SU-DHL-6 (cell line): ENCODE results near the gene GCNT4.

Experiments used
- CTCF ChIP-seq: fragments of 200-600 bp; sonication (generic); IDR thresholded peaks from one replicate; pipeline ENCODE4 v1.5.1; 2017; ENCODE audit warnings: antibody characterized with exemption, mild to moderate bottlenecking, low read length, moderate library complexity; ENCODE audit not compliant: insufficient read depth, poor library complexity, severe bottlenecking
- EZH2phosphoT487 ChIP-seq: fragments of 200-600 bp; sonication (generic), shearing (Covaris generic); conservative IDR thresholded peaks from 2 replicates; pipeline ENCODE4 v1.6.1; 2018; ENCODE audit warnings: mild to moderate bottlenecking, antibody characterized with exemption, low read length, moderate library complexity, mixed read lengths

- no peak for TF ChIP-seq CTCF
- no peak for TF ChIP-seq EZH2phosphoT487
These were observed 46.8 kb downstream of the GCNT4 start for GRCh38 chr5:75005561-75005960.
